ENCODE results near the gene STK33.

The STK33 gene

DNA sequence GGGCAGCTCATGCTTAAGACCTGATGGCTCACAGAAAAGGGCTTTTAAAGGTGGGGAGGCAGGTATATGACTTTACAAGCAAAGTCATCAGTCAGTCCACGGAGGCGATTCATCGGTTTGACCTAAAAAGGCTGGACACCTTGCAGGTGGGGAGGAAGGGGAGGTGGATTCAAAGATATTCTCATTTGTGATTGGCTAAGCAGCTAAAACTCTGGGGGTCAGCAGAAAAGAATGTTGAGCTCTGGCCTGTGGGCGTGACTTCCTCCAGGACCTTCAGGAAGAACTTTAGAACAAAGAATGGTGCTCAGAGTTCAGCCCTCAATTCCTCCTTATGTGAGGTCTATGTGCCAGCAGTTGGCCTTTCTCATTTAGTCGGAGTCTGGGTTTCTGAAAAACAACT, 252.0 kb downstream of the STK33 start:
- DNase-seq (ENCODE audit: low read depth in 2 of 2) = no peak
- no peak for TF ChIP-seq CTCF (IDR thresholded peaks at IDR 0.05; ENCODE audit: low read depth, low read length)
- no peak overlapping the region for H3K4me3 ChIP-seq (replicated peaks in 1 of 2; ENCODE audit: low read depth in 2 of 2, low read length in 2 of 2)
